ENCODE results near the gene C16orf54. TPM values are rescaled to one million over a fixed set of nuclear protein-coding genes. Genes with fewer than 3 reads are reported as not detected.
A peak's percentile ranks its signal among the peaks of the same experiment; 100 is the strongest.

C16orf54 gene
- total and polyA plus RNA-seq, 10 of the 15 experiments (the other 5 are each of a cell fraction or from before 2014, with no cell fraction given): 2.1 to 13.3 (median 5.4) TPM

DNA sequence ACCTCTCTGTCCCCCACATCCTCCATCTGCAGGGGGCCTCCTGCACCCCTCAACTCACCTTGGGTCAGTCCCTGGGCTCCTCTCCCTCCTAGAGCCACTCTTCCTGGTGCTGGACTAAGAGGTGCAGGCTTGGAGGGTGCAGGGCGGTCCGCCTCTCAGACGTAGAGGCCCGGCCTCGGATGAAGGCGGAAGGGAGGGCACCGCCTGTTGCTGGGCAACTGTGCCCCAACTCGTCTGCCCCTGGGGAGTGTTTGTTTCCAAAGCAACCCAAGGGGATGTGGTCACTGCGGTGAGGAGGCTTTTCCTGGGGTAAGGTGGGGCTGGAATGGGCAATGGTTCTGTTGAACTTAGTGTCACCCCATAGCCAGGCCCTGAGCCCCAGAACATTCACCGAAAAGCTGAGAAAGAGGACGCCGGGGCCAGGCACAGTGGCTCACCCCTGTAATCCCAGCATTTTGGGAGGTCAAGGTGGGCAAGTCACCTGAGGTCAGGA is at the start of gene C16orf54 (continued):
- TF ChIP-seq ZNF592 (IDR thresholded peaks at IDR 0.05) (peak; percentile 40; the same call in 1 of the 2 replicates), BACH1 (IDR thresholded peaks at IDR 0.05; ENCODE audit: borderline replicate concordance) (0 out of 2 replicates have a peak, but pooled peaks have one; percentile 40), EP300 (IDR thresholded peaks at IDR 0.05; ENCODE audit: borderline replicate concordance in 1 of 2, control insufficient read depth in 1 of 2, low read depth in 2 of 2, low read length in 2 of 2) (peak; percentile 59 to 87; a peak in 1 of 4 replicates), RAD51 (IDR thresholded peaks at IDR 0.05) (no peak), HDAC6 (IDR thresholded peaks at IDR 0.05; ENCODE audit: unreplicated experiment) (no peak), MYB (IDR thresholded peaks at IDR 0.05; ENCODE audit: borderline replicate concordance, low read depth, low read length) (no peak), IKZF2 (IDR thresholded peaks at IDR 0.05) (peak; percentile 83 to 91), JUNB (IDR thresholded peaks at IDR 0.05) (no peak), RBBP5 (conservative IDR thresholded peaks at IDR 0.05) (no peak), SPI1 (IDR thresholded peaks at IDR 0.05; ENCODE audit: borderline replicate concordance, insufficient read depth, low read depth, low read length) (no peak; the same call in 1 of the 2 replicates), CHD1 (IDR thresholded peaks at IDR 0.05; ENCODE audit: low read depth, low read length) (no peak), HCFC1 (IDR thresholded peaks at IDR 0.05; ENCODE audit: low read length) (no peak), KDM1A (IDR thresholded peaks at IDR 0.05; ENCODE audit: borderline replicate concordance) (no peak), WRNIP1 (IDR thresholded peaks at IDR 0.05; ENCODE audit: borderline replicate concordance, low read depth, low read length) (no peak), SREBF2 (IDR thresholded peaks at IDR 0.05; ENCODE audit: low read length) (no peak), CHD4 (IDR thresholded peaks at IDR 0.05) (no peak), SMC3 (IDR thresholded peaks at IDR 0.05; ENCODE audit: borderline replicate concordance, low read length) (no peak)
- TF ChIP-seq, protein P1, sequence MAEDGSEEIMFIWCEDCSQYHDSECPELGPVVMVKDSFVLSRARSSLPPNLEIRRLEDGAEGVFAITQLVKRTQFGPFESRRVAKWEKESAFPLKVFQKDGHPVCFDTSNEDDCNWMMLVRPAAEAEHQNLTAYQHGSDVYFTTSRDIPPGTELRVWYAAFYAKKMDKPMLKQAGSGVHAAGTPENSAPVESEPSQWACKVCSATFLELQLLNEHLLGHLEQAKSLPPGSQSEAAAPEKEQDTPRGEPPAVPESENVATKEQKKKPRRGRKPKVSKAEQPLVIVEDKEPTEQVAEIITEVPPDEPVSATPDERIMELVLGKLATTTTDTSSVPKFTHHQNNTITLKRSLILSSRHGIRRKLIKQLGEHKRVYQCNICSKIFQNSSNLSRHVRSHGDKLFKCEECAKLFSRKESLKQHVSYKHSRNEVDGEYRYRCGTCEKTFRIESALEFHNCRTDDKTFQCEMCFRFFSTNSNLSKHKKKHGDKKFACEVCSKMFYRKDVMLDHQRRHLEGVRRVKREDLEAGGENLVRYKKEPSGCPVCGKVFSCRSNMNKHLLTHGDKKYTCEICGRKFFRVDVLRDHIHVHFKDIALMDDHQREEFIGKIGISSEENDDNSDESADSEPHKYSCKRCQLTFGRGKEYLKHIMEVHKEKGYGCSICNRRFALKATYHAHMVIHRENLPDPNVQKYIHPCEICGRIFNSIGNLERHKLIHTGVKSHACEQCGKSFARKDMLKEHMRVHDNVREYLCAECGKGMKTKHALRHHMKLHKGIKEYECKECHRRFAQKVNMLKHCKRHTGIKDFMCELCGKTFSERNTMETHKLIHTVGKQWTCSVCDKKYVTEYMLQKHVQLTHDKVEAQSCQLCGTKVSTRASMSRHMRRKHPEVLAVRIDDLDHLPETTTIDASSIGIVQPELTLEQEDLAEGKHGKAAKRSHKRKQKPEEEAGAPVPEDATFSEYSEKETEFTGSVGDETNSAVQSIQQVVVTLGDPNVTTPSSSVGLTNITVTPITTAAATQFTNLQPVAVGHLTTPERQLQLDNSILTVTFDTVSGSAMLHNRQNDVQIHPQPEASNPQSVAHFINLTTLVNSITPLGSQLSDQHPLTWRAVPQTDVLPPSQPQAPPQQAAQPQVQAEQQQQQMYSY (CRISPR knock-in tag; IDR thresholded peaks at IDR 0.05): no peak
- TF ChIP-seq, protein P2, sequence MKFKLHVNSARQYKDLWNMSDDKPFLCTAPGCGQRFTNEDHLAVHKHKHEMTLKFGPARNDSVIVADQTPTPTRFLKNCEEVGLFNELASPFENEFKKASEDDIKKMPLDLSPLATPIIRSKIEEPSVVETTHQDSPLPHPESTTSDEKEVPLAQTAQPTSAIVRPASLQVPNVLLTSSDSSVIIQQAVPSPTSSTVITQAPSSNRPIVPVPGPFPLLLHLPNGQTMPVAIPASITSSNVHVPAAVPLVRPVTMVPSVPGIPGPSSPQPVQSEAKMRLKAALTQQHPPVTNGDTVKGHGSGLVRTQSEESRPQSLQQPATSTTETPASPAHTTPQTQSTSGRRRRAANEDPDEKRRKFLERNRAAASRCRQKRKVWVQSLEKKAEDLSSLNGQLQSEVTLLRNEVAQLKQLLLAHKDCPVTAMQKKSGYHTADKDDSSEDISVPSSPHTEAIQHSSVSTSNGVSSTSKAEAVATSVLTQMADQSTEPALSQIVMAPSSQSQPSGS (IDR thresholded peaks at IDR 0.05; ENCODE audit: low read length): no peak
- TF ChIP-seq, protein P3, sequence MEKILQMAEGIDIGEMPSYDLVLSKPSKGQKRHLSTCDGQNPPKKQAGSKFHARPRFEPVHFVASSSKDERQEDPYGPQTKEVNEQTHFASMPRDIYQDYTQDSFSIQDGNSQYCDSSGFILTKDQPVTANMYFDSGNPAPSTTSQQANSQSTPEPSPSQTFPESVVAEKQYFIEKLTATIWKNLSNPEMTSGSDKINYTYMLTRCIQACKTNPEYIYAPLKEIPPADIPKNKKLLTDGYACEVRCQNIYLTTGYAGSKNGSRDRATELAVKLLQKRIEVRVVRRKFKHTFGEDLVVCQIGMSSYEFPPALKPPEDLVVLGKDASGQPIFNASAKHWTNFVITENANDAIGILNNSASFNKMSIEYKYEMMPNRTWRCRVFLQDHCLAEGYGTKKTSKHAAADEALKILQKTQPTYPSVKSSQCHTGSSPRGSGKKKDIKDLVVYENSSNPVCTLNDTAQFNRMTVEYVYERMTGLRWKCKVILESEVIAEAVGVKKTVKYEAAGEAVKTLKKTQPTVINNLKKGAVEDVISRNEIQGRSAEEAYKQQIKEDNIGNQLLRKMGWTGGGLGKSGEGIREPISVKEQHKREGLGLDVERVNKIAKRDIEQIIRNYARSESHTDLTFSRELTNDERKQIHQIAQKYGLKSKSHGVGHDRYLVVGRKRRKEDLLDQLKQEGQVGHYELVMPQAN (conservative IDR thresholded peaks at IDR 0.05): peak; percentile 63; the same call in 1 of the 2 replicates

Measured in GM12878 (cell line).